T-helper 2 cell treated with Interferon-gamma antibody and Interleukin-4, amounts not matched to agents 5 μg/mL and 100 μg/mL, for 36 hours (primary cell): ENCODE results near the gene AFF4.

Experiments used
- DNase-seq: peaks from one replicate; pipeline ENCODE4 v3.0.0; 2021; ENCODE audit warnings: low spot score
- H3K27ac Mint-ChIP-seq: one replicate; pipeline ENCODE4 v1.8.0; 2021; ENCODE audit warnings: mild to moderate bottlenecking, mixed read lengths
- H3K27me3 Mint-ChIP-seq: one replicate; pipeline ENCODE4 v1.8.0; 2021; ENCODE audit warnings: low read depth, mixed read lengths
- H3K36me3 Mint-ChIP-seq: one replicate; pipeline ENCODE4 v1.8.0; 2021; ENCODE audit warnings: low read depth, mixed read lengths
- H3K4me1 Mint-ChIP-seq: one replicate; pipeline ENCODE4 v1.8.0; 2021; ENCODE audit warnings: low read depth, mixed read lengths
- H3K4me3 Mint-ChIP-seq: one replicate; pipeline ENCODE4 v1.8.0; 2022; ENCODE audit warnings: mild to moderate bottlenecking, moderate library complexity, mixed read lengths
- H3K9me3 Mint-ChIP-seq: one replicate; pipeline ENCODE4 v1.8.0; 2021; ENCODE audit warnings: mixed read lengths

The AFF4 gene

GRCh38 chr5:132841305-132841704 is 122.1 kb downstream of the AFF4 start:
- Mint-ChIP-seq H3K4me1 (no peaks in the 10 kb centered on the region), H3K4me3 (no peak overlapping the region), H3K9me3 (no peaks in the 10 kb centered on the region), H3K27me3 (peaks cover 2% of the 10 kb centered on the region), H3K27ac (no peak overlapping the region), H3K36me3 (no peaks in the 10 kb centered on the region)
- DNase-seq = no peak

DNA sequence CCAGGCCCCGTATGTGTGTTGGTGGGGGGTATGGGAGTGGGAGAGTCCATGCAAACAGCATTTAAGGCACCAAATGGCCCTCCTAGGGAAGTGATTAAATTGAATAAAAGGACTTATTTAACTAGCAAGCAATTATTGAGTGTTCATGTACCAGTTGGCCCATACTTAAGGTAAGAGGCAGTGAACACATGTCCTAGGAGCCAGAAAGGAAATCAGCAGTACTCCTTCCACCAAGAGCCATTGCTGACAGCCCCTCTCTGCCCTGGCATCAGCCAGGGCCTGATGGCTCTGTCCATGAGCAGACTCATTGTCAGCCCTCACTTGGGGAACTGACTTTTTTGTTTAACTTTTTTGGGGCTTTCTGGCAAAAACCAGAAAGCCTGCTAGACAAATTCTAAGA is 122.5 kb downstream of the AFF4 start:
- DNase-seq = no peak

GRCh38 chr5:132840313-132840712 is 123.1 kb downstream of the AFF4 start:
- no peaks in the 10 kb centered on the region for H3K9me3 Mint-ChIP-seq
- peaks cover 2% of the 10 kb centered on the region for H3K27me3 Mint-ChIP-seq
- no peaks in the 10 kb centered on the region for H3K36me3 Mint-ChIP-seq
- no peak for DNase-seq
- no peak overlapping the region for H3K4me3 Mint-ChIP-seq
- H3K27ac Mint-ChIP-seq = no peak overlapping the region
- H3K4me1 Mint-ChIP-seq = no peaks in the 10 kb centered on the region

More for the DNA sequence above, 122.5 kb downstream of the AFF4 start:
- no peaks in the 10 kb centered on the region for H3K4me1 Mint-ChIP-seq
- H3K9me3 Mint-ChIP-seq = no peaks in the 10 kb centered on the region
- H3K4me3 Mint-ChIP-seq = no peak overlapping the region
- no peak overlapping the region for H3K27ac Mint-ChIP-seq
- H3K36me3 Mint-ChIP-seq = no peaks in the 10 kb centered on the region
- H3K27me3 Mint-ChIP-seq = peaks cover 2% of the 10 kb centered on the region

DNA sequence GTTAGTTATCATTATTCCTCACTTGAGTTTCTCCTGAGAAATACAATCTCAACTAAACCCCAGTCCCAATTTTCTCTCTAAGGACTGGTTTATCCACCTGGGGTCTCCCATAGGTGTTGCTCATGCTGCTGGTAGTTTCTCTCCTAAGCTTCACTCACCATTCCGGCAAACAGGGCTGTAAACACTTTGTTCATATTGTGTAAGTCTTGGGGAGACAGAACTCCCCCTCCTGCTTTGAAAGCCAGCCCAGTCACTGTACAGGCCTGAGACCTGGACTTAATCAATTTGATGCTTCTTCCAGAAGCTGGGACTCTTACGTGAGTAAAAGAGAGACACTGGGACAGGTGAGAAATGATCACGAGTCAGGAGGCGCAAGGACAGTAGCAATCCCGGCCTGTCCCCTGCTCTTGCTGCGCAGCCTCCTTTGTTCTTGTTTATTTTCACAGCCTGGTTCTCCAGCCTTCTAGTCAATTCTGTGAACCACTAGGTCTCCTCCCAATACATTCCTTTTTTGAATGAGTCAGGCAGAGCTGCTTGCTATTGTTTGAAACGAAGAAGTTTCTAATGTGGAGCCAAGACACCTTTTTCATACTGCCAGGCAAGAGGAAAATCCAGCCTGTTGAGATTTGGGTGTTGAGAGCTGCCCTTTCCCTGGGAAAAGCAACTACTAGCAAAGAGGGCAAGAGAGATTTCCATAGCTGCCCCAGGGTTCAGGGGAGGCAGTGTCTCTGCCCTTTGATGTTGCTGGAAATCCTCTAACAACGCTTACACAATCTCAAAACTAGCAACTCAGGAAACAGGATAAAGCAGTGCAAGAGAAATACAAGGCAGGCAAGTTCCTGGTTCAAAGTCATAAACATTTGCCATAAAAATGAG is 123.8 kb downstream of the AFF4 start:
- Mint-ChIP-seq H3K9me3 (no peaks in the 10 kb centered on the region), H3K4me3 (no peak overlapping the region), H3K4me1 (no peaks in the 10 kb centered on the region), H3K27me3 (peaks cover 2% of the 10 kb centered on the region), H3K36me3 (no peaks in the 10 kb centered on the region), H3K27ac (no peak overlapping the region)
- no peak for DNase-seq

- H3K36me3 Mint-ChIP-seq = no peaks in the 10 kb centered on the region
- no peak for DNase-seq
- H3K4me3 Mint-ChIP-seq = no peak overlapping the region
- no peaks in the 10 kb centered on the region for H3K9me3 Mint-ChIP-seq
- no peak overlapping the region for H3K27ac Mint-ChIP-seq
- H3K27me3 Mint-ChIP-seq = peaks cover 6% of the 10 kb centered on the region
- H3K4me1 Mint-ChIP-seq = no peaks in the 10 kb centered on the region
Observed at GRCh38 chr5:132838516-132839282, 124.7 kb downstream of the AFF4 start.

DNA sequence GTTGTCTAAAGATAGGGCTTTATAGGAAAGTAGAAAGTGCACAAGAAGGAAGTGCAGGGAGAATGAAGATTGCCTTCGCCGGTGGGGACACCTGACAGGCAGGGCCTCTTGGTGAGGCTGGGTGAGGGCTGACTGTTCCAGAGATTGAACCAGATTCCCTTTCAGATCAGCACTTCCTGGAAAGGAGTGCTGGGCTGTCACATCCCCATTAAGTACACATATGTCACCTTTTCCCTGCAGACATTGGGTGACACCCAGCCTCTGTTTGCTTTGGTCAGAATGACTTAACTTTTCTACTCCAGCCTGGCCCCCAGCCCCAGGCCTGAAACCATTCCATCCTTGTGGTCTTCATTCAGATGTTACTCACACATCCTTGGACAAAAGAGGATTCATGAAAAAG is 125.6 kb downstream of the AFF4 start:
- H3K27ac Mint-ChIP-seq = no peak overlapping the region
- no peak for DNase-seq
- no peaks in the 10 kb centered on the region for H3K36me3 Mint-ChIP-seq
- peaks cover 7% of the 10 kb centered on the region for H3K27me3 Mint-ChIP-seq
- no peaks in the 10 kb centered on the region for H3K9me3 Mint-ChIP-seq
- H3K4me1 Mint-ChIP-seq = no peaks in the 10 kb centered on the region
- no peak overlapping the region for H3K4me3 Mint-ChIP-seq

- H3K27me3 Mint-ChIP-seq = peaks cover 12% of the 10 kb centered on the region
- H3K4me1 Mint-ChIP-seq = no peaks in the 10 kb centered on the region
- no peaks in the 10 kb centered on the region for H3K9me3 Mint-ChIP-seq
- no peak for DNase-seq
- H3K4me3 Mint-ChIP-seq = no peak overlapping the region
- H3K27ac Mint-ChIP-seq = no peak overlapping the region
- H3K36me3 Mint-ChIP-seq = no peaks in the 10 kb centered on the region
Observed at GRCh38 chr5:132836852-132837251, 126.6 kb downstream of the AFF4 start.

DNA sequence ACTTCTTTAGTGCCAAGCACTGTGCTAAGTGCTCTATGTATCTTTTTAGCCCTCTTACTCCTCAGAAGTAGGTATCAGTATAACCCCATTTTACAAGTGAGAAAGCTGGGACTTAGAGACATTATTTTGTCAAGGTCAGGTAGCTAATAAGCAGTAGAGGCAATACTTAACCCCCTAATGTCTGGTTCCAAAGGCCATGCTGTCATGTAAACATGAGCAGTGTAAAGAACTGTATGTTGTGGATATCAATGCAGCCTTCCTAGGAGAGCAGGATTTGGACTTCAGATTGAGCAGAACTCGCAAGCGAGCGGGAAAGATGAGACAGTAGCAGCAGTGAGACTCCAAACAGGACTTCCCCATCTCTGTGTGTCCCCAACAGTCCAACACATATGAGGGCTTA is 129.4 kb downstream of the AFF4 start:
- no peak overlapping the region for H3K4me3 Mint-ChIP-seq
- no peaks in the 10 kb centered on the region for H3K36me3 Mint-ChIP-seq
- no peak overlapping the region for H3K27ac Mint-ChIP-seq
- H3K27me3 Mint-ChIP-seq = peaks cover 29% of the 10 kb centered on the region
- H3K4me1 Mint-ChIP-seq = peaks cover 5% of the 10 kb centered on the region
- H3K9me3 Mint-ChIP-seq = no peaks in the 10 kb centered on the region
- no peak for DNase-seq

DNA sequence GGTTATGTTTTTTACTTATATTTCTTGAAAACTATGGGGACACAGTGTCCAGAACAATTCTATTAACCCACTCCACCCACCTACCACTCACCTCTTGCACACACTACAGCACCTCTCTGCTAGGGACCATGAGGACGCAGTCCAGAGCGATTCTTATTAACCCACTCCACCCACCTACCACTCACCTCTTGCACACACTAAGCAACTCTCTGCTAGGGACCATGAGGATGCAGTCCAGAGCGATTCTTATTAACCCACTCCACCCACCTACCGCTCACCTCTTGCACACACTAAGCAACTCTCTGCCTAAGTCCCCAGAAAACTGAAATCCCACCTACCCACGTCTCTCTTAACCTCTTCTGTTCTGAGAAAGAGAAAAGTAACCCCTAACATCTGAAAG is 130.8 kb downstream of the AFF4 start:
- Mint-ChIP-seq H3K27me3 (peaks cover 40% of the 10 kb centered on the region), H3K9me3 (no peaks in the 10 kb centered on the region), H3K36me3 (no peaks in the 10 kb centered on the region), H3K4me3 (no peak overlapping the region), H3K27ac (no peak overlapping the region), H3K4me1 (peaks cover 8% of the 10 kb centered on the region)
- DNase-seq = no peak

GRCh38 chr5:132831095-132831860 is 132.2 kb downstream of the AFF4 start:
- Mint-ChIP-seq H3K4me3 (peak overlapping the region; percentile 81), H3K4me1 (peaks cover 12% of the 10 kb centered on the region), H3K9me3 (no peaks in the 10 kb centered on the region), H3K36me3 (no peaks in the 10 kb centered on the region), H3K27ac (no peak overlapping the region), H3K27me3 (peaks cover 53% of the 10 kb centered on the region)
- no peak for DNase-seq

DNA sequence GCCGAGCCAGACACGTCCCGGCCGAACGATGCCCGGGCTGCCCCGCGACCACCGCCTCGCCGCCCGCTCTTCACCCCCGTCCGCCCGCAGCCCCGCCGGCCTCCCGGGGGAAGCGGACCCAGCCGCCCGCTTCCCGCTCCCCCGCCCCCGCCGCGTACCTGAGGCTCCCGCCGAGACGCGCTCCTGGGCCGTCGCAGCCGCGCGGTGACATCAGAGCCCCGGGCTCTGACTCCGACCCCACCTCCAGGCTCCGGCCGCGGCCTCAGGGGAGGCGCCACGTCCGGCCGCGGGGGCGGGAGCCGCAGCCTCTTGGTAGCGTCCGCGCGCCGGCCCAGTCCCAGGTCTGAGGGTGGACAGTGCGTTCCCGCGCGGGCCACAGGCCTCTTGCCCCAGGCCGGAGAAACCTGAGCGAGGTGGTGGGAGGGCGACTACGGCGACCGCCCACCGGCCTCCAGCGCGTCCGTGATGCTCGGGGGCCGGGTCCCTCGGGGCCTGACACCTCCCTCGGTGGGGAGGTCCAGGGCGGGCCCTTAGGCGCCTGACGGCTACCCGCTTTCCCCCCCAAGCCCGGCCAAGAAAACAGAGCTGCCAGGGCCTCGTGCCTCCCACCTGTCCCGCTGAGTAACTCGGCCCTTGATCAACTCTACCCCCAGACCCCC is 132.9 kb downstream of the AFF4 start, which contains the start of gene SHROOM1:
TSS of gene SHROOM1 (minus strand) at position 212 of the 659 bp plus-strand sequence. CDS start 4,507 bp downstream, outside the sequence.
- Mint-ChIP-seq H3K27me3 (peaks cover 58% of the 10 kb centered on the region), H3K36me3 (no peaks in the 10 kb centered on the region), H3K27ac (peak within 1 kb of the TSS; percentile 81), H3K9me3 (no peaks in the 10 kb centered on the region), H3K4me1 (peaks cover 15% of the 10 kb centered on the region), H3K4me3 (peak within 1 kb of the TSS; percentile 89)
- peak; percentile 30 for DNase-seq

DNA sequence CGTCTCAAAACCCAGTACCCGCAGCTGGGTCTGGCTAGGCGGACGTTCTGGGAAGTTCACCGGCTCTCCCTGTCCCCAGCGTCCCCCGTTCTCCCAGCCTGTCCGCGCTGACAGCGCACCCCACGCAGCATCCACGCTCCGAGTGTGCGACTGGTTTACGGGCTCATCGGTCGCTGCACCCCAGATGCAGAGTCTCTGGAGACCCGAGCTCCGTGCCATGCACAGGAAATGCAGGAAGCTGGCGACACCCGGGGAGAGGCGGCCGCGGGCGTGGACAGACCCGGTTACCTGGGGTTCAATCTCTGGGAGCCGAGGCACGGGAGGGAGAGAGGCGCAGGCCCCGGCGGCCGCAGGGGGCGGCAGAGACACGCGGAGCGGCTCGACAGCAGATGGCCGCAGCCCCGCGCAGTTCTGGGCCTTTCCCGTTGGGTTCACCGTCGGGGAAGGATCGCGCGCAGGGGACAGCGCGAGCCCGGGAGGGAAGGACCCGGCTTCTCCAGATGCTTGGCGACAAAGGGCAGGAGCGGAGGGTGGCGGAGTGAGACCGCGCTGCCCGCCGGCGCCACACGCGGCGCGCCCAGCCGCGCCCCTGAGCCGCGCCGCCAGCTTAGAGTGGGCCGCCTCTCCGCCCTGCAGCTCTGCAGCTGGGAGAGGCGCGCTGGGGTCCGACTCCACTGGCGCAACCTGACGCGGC is 133.5 kb downstream of the AFF4 start:
- no peaks in the 10 kb centered on the region for H3K9me3 Mint-ChIP-seq
- H3K27ac Mint-ChIP-seq = peak overlapping the region; percentile 81
- no peaks in the 10 kb centered on the region for H3K36me3 Mint-ChIP-seq
- H3K4me3 Mint-ChIP-seq = peak overlapping the region; percentile 89
- peak; percentile 66 for DNase-seq
- H3K27me3 Mint-ChIP-seq = peaks cover 61% of the 10 kb centered on the region
- H3K4me1 Mint-ChIP-seq = peaks cover 15% of the 10 kb centered on the region
